CD8-positive, alpha-beta memory T cell (primary cell): ENCODE measurements around the gene LIPT2. TPM values are rescaled to one million over a fixed set of nuclear protein-coding genes. Genes with fewer than 3 reads are reported as not detected.

ENCODE experiments used
- CTCF ChIA-PET: fragments of 350-600 bp; sonication (Branson Sonifier 250); formaldehyde crosslinking; loops from one replicate; lab custom pipeline; 2021; ENCODE audit warnings: antibody characterized with exemption; lab: Charles Lee
- POLR2A ChIA-PET: fragments of 350-600 bp; sonication (Branson Sonifier 250); formaldehyde crosslinking; loops from one replicate; lab custom pipeline; 2021; ENCODE audit warnings: antibody characterized with exemption; lab: Charles Lee
- DNase-seq, 5 donors: peaks; one replicate each; pipeline versions ENCODE4 v3.0.0 to v3.0.0-alpha.2; 2020 to 2022; ENCODE audit warnings: mixed read lengths in 1 of 5
- H3K27ac ChIP-seq: one replicate; pipeline ENCODE4 v1.7.0; 2013; ENCODE audit warnings: low read depth, mild to moderate bottlenecking, low read length, moderate library complexity
- H3K27me3 ChIP-seq: 2 replicates; pipeline ENCODE4 v1.7.0; 2013; ENCODE audit warnings: low read length, mild to moderate bottlenecking; ENCODE audit not compliant: insufficient read depth, poor library complexity, severe bottlenecking
- H3K36me3 ChIP-seq: 2 replicates; pipeline ENCODE4 v1.7.0; 2013; ENCODE audit warnings: mild to moderate bottlenecking, low read length, moderate library complexity; ENCODE audit not compliant: insufficient read depth
- H3K4me1 ChIP-seq: 2 replicates; pipeline ENCODE4 v1.7.0; 2013; ENCODE audit warnings: mild to moderate bottlenecking, low read length, moderate library complexity; ENCODE audit not compliant: insufficient read depth
- H3K4me3 ChIP-seq: 2 replicates; pipeline ENCODE4 v1.7.0; 2013; ENCODE audit warnings: mild to moderate bottlenecking, low read length
- H3K9me3 ChIP-seq: 2 replicates; pipeline ENCODE4 v1.7.0; 2013; ENCODE audit warnings: mild to moderate bottlenecking, low read length
- H3K27ac Mint-ChIP-seq, 8 donors: one replicate each; pipeline ENCODE4 v1.8.0; 2020 to 2021; ENCODE audit warnings: mixed read lengths in 8 of 8, mild to moderate bottlenecking in 6 of 8, inconsistent platforms in 3 of 8, moderate library complexity in 3 of 8
- H3K27me3 Mint-ChIP-seq, 2 donors: one replicate each; pipeline ENCODE4 v1.8.0; 2020 to 2021; ENCODE audit warnings: mixed read lengths in 2 of 2, mild to moderate bottlenecking in 1 of 2, moderate library complexity in 1 of 2
- H3K36me3 Mint-ChIP-seq, 3 donors: one replicate each; pipeline ENCODE4 v1.8.0; 2020 to 2021; ENCODE audit warnings: mixed read lengths in 3 of 3, inconsistent platforms in 1 of 3, mild to moderate bottlenecking in 1 of 3
- H3K4me1 Mint-ChIP-seq, 3 donors: one replicate each; pipeline ENCODE4 v1.8.0; 2020 to 2021; ENCODE audit warnings: mixed read lengths in 3 of 3, inconsistent platforms in 1 of 3, mild to moderate bottlenecking in 1 of 3
- H3K4me3 Mint-ChIP-seq, 7 donors: one replicate each; pipeline ENCODE4 v1.8.0; 2020 to 2021; ENCODE audit warnings: mixed read lengths in 7 of 7, mild to moderate bottlenecking in 6 of 7, moderate library complexity in 4 of 7, inconsistent platforms in 2 of 7
- H3K9me3 Mint-ChIP-seq, 5 donors: one replicate each; pipeline ENCODE4 v1.8.0; 2020 to 2022; ENCODE audit warnings: mixed read lengths in 5 of 5, mild to moderate bottlenecking in 3 of 5, moderate library complexity in 2 of 5, inconsistent platforms in 1 of 5
- polyA plus RNA-seq: library from polyadenylated mRNA; unstranded; fragments of 300-500 nt; fragmentation: Illumina TruSeq; gene quantifications from one replicate; pipeline ENCODE4 v1.2.3, GENCODE V29; 2021
- total RNA-seq, 2 experiments: library from RNA; stranded (reverse); gene quantifications; one replicate each; pipeline ENCODE4 v1.2.3, GENCODE V29; 2021

LIPT2 gene
- total and polyA plus RNA-seq, 3 experiments from 2014 or later, result 4.0 to 17.0 (median 6.1) TPM

GRCh38 chr11:74493791-74494630 lies 487 bp upstream of the LIPT2 start:
- peaks cover 18 to 30% (median 19%) of the 10 kb centered on the region in 3 donors for H3K4me1 Mint-ChIP-seq
- peaks cover 9% of the 10 kb centered on the region for H3K4me1 ChIP-seq
- peak overlapping the region; percentile 92 for H3K27ac ChIP-seq
- H3K36me3 ChIP-seq, result peaks cover 4% of the 10 kb centered on the region
- H3K4me3 Mint-ChIP-seq, result peak overlapping the region; percentile 80 to 95 (median 88)
- peaks cover 1 to 11% (median 9%) of the 10 kb centered on the region in 3 donors for H3K36me3 Mint-ChIP-seq
- H3K27ac Mint-ChIP-seq, result peak overlapping the region; percentile 62 to 96 (median 88)
- ChIA-PET POLR2A (interaction anchor here (0.6 to 1.8 kb wide), 11 partner anchors 9 to 1678 kb away, joined by 3 to 28 read pairs (median 4); partner anchors contain the start of genes C2CD3, NEU3, PGM2L1 and POLD3), CTCF (interaction anchor here (1.2 to 1.8 kb wide), 5 partner anchors 13 to 239 kb away, joined by 3 to 8 read pairs (median 3); partner anchors contain the start of gene PGM2L1)
- no peaks in the 10 kb centered on the region for H3K27me3 ChIP-seq
- no peaks in the 10 kb centered on the region for H3K9me3 Mint-ChIP-seq
- H3K4me3 ChIP-seq, result peak overlapping the region; percentile 74
- no peak for DNase-seq
- no peaks in the 10 kb centered on the region for H3K9me3 ChIP-seq
- H3K27me3 Mint-ChIP-seq, result no peaks in the 10 kb centered on the region

GRCh38 chr11:74492084-74492483 lies 1.4 kb downstream of the LIPT2 start:
- Mint-ChIP-seq H3K27me3 (no peaks in the 10 kb centered on the region), H3K4me1 (peaks cover 18 to 30% (median 19%) of the 10 kb centered on the region in 3 donors), H3K36me3 (peaks cover 0 to 7% (median 5%) of the 10 kb centered on the region in 3 donors), H3K4me3 (peak overlapping the region; percentile 28 to 91 (median 62)), H3K9me3 (no peaks in the 10 kb centered on the region), H3K27ac (peak overlapping the region in 7 of 8 donors; percentile 33 to 85 (median 74))
- Histone ChIP-seq H3K4me1 (peaks cover 9% of the 10 kb centered on the region), H3K36me3 (peaks cover 4% of the 10 kb centered on the region), H3K4me3 (no peak overlapping the region), H3K9me3 (no peaks in the 10 kb centered on the region), H3K27ac (peak overlapping the region; percentile 0), H3K27me3 (no peaks in the 10 kb centered on the region)
- CTCF ChIA-PET, result no interaction called here
- no peak for DNase-seq
- POLR2A ChIA-PET, result no interaction called here

GRCh38 chr11:74490941-74491340 lies 2.6 kb downstream of the LIPT2 start:
- no peak overlapping the region for H3K4me3 ChIP-seq
- H3K4me3 Mint-ChIP-seq, result peak overlapping the region in 1 of 7 donors; percentile 36
- peaks cover 0 to 7% (median 0%) of the 10 kb centered on the region in 3 donors for H3K36me3 Mint-ChIP-seq
- no peak overlapping the region for H3K27ac ChIP-seq
- H3K4me1 ChIP-seq, result peaks cover 9% of the 10 kb centered on the region
- peaks cover 4% of the 10 kb centered on the region for H3K36me3 ChIP-seq
- no peaks in the 10 kb centered on the region for H3K27me3 Mint-ChIP-seq
- DNase-seq, result no peak
- no peaks in the 10 kb centered on the region for H3K27me3 ChIP-seq
- H3K27ac Mint-ChIP-seq, result peak overlapping the region in 2 of 8 donors; percentile 51 to 81
- H3K4me1 Mint-ChIP-seq, result peaks cover 16 to 30% (median 19%) of the 10 kb centered on the region in 3 donors
- H3K9me3 Mint-ChIP-seq, result no peaks in the 10 kb centered on the region
- no peaks in the 10 kb centered on the region for H3K9me3 ChIP-seq
- CTCF ChIA-PET, result no interaction called here
- POLR2A ChIA-PET, result no interaction called here

- Mint-ChIP-seq H3K4me3 (no peak overlapping the region), H3K27me3 (no peaks in the 10 kb centered on the region), H3K9me3 (no peaks in the 10 kb centered on the region), H3K4me1 (peaks cover 7 to 10% (median 9%) of the 10 kb centered on the region in 3 donors), H3K36me3 (peaks cover 0 to 7% (median 0%) of the 10 kb centered on the region in 3 donors), H3K27ac (no peak overlapping the region)
- Histone ChIP-seq H3K4me3 (no peak overlapping the region), H3K9me3 (no peaks in the 10 kb centered on the region), H3K36me3 (peaks cover 4% of the 10 kb centered on the region), H3K27ac (no peak overlapping the region), H3K27me3 (no peaks in the 10 kb centered on the region), H3K4me1 (no peaks in the 10 kb centered on the region)
- CTCF ChIA-PET, result no interaction called here
- DNase-seq, result no peak
- POLR2A ChIA-PET, result no interaction called here
Measured at GRCh38 chr11:74487875-74488274, 5.6 kb downstream of the LIPT2 start.

- H3K4me1 Mint-ChIP-seq, result no peaks in the 10 kb centered on the region
- H3K27ac Mint-ChIP-seq, result no peak overlapping the region
- ChIA-PET CTCF (no interaction called here), POLR2A (no interaction called here)
- Histone ChIP-seq H3K36me3 (no peaks in the 10 kb centered on the region), H3K9me3 (no peaks in the 10 kb centered on the region), H3K4me3 (no peak overlapping the region), H3K27ac (no peak overlapping the region), H3K4me1 (no peaks in the 10 kb centered on the region), H3K27me3 (no peaks in the 10 kb centered on the region)
- no peak for DNase-seq
- no peaks in the 10 kb centered on the region for H3K27me3 Mint-ChIP-seq
- H3K4me3 Mint-ChIP-seq, result no peak overlapping the region
- H3K36me3 Mint-ChIP-seq, result peaks cover 0 to 1% (median 0%) of the 10 kb centered on the region in 3 donors
- no peaks in the 10 kb centered on the region for H3K9me3 Mint-ChIP-seq
Measured at GRCh38 chr11:74485868-74486267, 7.7 kb downstream of the LIPT2 start.

GRCh38 chr11:74480688-74481417 lies 12.7 kb downstream of the LIPT2 start:
- POLR2A ChIA-PET, result no interaction called here
- H3K4me1 ChIP-seq, result no peaks in the 10 kb centered on the region
- no peak overlapping the region for H3K27ac ChIP-seq
- no peaks in the 10 kb centered on the region for H3K36me3 Mint-ChIP-seq
- peaks cover 10 to 18% of the 10 kb centered on the region in 2 donors for H3K27me3 Mint-ChIP-seq
- no peaks in the 10 kb centered on the region for H3K4me1 Mint-ChIP-seq
- H3K27ac Mint-ChIP-seq, result no peak overlapping the region
- H3K27me3 ChIP-seq, result no peaks in the 10 kb centered on the region
- H3K9me3 ChIP-seq, result no peaks in the 10 kb centered on the region
- no peak overlapping the region for H3K4me3 ChIP-seq
- H3K4me3 Mint-ChIP-seq, result no peak overlapping the region
- CTCF ChIA-PET, result interaction anchor here (1.3 kb wide), 1 partner anchor 12 kb away, joined by 5 read pairs; the partner anchor contains the start of gene LIPT2
- H3K9me3 Mint-ChIP-seq, result no peaks in the 10 kb centered on the region
- no peaks in the 10 kb centered on the region for H3K36me3 ChIP-seq
- no peak for DNase-seq

GRCh38 chr11:74479732-74480123 lies 13.8 kb downstream of the LIPT2 start:
- Mint-ChIP-seq H3K9me3 (no peaks in the 10 kb centered on the region), H3K27me3 (peaks cover 10 to 19% of the 10 kb centered on the region in 2 donors), H3K4me1 (no peaks in the 10 kb centered on the region), H3K27ac (no peak overlapping the region), H3K36me3 (no peaks in the 10 kb centered on the region), H3K4me3 (no peak overlapping the region)
- H3K27ac ChIP-seq, result no peak overlapping the region
- H3K36me3 ChIP-seq, result no peaks in the 10 kb centered on the region
- POLR2A ChIA-PET, result no interaction called here
- no peaks in the 10 kb centered on the region for H3K27me3 ChIP-seq
- H3K4me3 ChIP-seq, result no peak overlapping the region
- no peaks in the 10 kb centered on the region for H3K4me1 ChIP-seq
- no peaks in the 10 kb centered on the region for H3K9me3 ChIP-seq
- CTCF ChIA-PET, result no interaction called here
- no peak for DNase-seq
